D341Med (cell line): Measurements from ENCODE around the gene KRT76.

Source experiments
- DNase-seq: peaks from one replicate; pipeline ENCODE4 v3.0.0; 2012; ENCODE audit warnings: low spot score

KRT76 gene

DNA sequence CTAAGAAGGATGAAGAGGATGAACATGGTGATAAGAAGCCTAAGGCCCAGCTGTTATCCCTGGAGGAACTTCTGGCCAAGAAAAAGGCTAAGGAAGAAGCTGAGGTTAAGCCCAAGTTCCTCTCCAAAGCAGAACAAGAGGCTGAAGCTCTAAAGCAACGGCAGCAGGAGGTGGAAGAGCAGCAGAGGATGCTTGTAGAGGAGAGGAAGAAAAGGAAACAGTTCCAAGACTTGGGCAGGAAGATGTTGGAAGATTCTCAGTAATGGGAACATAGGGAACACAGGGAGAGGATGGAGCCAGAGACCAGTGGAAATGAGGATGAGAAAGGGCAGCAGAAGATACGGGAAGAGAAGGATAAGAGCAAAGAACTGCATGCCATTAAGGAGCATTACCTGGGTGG, 46.4 kb downstream of the KRT76 start:
- no peak for DNase-seq

DNA sequence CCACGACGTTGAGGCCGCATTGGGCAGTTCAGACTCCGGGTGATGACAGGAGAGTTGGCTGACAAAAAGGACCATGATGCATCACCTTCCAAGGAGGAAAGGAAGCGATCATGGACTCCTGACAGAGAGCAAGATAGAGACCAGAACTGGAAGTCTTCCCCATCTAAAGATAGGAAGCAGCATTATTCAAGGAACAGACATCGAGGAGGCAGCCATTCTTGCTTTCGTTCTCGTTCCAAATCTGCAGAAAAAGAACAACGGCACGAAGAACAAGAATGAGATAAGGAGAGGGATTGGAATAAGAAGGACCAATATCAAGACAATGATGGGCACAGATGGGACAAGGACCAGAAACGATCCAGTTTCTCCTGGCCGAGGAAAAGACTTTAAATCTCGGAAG, 46.8 kb downstream of the KRT76 start:
- no peak for DNase-seq

DNA sequence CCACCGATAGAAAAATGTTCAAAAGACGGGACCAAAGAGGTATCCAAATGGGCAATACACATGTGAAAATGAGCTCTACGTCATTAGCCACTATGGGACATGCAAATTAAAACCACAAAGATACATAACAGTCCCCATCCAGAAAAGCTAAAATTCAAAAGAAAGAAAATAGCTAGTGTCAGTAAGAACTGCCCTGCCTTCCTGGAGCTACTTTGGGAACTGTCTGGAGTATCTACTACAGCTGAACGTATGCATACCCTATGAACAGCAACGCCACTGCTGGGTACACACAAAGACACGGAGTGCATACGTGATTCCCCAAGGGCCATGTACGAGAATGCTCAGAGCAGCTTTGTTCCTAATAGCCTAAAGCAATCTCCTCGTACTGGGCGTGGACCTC, 48.0 kb downstream of the KRT76 start:
- DNase-seq: no peak

DNA sequence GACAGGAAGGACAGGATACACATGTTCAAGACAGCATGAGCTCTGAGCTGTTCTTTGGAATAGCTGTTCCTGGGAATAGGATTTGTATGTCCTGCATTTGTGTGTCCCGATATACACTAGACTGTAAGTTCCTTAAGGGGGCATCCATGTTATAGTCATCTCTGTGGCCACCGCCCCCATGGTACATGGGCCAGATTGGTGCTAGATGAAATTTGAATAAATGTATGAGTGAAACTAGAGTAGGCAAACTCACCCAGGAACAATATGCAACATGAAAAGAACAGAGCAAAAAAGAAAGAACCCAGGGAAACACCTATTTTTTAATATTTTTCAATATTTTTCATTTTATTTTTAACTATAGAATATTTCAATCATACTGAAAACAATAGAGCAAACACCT, 48.8 kb downstream of the KRT76 start:
- DNase-seq: no peak

DNA sequence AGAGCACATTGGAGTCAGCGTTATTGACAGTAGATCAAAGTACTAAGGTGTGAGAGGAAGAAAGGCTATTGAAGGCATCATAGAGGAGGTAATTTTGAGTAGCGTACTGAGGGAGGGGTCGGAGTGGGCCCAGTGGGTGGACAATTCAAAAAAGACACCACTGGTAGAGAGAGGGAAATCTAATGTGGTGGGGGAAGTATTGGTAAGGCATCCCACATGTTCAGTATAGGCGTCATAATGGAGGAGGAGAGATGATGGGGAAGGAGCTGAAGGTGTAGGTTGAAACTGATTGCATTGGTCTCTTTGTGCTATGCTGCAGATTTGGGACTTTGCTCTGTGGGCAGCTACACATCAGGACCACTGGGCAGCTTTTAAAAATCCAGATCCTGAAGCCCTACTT, 50.1 kb downstream of the KRT76 start:
- DNase-seq: no peak

DNA sequence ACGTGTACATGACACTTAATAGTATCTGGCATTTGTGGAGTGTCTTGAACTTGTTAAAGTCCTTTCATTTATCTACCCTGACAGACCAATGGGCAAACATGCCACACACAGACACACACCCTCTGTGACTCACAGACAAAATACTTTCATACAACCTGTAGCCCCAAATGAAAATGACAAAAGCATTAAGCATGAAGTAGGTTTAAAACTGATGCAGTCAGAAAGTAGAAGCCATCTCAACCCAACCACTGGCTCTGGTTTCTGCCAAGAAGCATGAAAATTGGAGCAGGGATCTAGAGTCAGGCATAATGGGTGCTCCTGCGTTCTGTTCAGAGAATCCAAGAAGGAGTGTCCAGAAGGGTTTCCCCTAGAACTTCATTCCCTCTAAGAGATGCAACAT, 50.7 kb downstream of the KRT76 start:
- no peak for DNase-seq

DNA sequence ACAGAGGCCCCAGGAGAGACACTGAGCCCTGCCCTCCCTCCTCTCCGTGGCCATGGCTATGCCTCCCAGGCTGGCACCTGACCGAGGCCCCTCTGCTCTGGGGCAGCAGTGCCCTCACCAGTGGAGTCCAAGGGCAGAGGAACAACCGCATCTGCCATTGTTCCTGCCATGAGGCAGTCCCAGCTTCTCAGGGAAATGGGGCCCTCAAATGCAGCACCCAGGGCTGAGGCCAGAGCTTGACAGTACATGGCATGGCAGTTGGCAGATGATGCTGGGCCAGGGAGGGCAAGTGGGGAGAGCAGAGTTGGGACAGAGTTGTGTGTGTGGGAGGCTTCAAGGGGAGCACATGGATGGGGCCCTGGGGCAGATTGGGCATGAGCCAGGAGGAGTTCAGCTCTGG, 52.8 kb downstream of the KRT76 start:
- no peak for DNase-seq

DNA sequence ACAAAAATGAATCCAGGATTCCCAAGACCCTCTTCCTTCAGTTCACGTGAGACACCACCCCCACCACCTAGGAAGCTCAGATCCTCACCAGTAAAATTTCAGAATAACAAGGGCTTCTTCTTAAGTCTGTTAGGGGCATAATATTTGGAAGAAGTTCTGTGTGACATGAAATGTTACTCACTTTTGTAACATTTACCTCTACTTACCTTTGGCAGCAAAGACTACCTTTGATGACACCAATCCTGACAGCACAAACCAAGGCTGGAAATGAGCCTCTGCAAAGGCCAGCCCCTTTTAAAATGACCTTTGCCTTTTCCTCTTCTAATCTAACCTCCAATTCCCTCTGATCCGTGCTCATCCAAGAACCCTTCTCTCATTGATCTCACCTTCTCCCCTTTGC, 54.5 kb downstream of the KRT76 start:
- DNase-seq: no peak

DNA sequence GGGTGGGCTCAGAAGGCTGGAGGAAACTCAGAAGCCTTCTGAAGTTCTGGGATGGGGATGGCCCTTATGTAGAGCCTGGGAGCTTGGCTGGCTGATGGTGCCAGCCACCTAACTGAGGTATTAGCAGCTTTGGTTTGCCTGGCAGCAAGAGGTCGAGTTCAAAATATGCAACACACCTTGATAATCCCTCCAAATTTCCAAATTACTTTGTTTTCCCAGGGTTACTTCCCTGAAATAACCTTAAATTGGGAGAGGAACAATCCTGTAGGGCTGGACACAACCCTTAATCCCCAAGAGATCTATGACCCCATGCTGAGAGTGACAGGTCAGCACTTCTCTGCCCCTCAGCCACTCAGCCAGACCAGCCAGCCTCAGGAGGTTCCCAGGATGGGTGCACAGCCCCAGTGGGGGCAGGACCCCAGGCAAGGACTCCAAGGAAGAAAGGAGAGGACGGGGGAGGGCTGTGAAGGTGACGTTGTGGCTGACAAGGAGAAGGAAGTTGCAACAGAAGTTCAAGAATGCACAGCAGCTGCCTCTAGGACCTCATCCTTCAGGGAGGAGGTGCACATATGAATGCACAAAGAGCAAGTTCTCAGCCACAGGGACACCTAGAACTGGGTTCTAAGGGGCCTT, 55.2 kb downstream of the KRT76 start:
- DNase-seq: no peak

DNA sequence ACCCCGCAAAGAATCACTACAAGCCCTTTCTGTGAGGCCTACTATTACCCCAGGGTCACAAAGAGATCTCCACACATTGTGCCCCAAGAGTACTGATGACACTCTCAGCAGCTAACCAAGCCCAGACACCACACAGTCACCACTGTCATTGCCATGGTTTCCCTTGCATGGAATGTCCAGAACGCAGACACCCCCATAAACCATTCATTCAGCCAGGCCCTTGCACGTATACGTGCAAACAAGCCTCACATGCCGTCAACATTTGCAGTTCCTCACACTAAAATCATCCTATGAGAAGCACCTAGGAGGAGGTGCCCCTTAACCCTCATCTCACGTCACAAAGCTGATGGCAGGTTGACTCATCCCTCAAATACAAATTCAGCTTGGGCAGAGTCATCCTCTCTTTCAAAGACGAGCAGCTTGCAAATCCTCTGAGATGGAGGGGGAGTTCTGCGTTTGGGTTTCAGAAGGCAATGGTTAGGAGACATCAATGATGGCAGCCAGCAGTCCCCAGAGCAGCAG, 56.7 kb downstream of the KRT76 start:
- DNase-seq: no peak
